NCI-H187 (cell line): ENCODE data around the gene AGAP4.
"Not testable (repeated sequence)": the region's sequence is repeated elsewhere in the genome, so short reads cannot be mapped to it uniquely, and the experiment has no call there.

Source experiments
- DNase-seq, 2 experiments: peaks; one replicate each; lab custom pipeline; 2025; lab: John Stamatoyannopoulos, UW

The AGAP4 gene

DNA sequence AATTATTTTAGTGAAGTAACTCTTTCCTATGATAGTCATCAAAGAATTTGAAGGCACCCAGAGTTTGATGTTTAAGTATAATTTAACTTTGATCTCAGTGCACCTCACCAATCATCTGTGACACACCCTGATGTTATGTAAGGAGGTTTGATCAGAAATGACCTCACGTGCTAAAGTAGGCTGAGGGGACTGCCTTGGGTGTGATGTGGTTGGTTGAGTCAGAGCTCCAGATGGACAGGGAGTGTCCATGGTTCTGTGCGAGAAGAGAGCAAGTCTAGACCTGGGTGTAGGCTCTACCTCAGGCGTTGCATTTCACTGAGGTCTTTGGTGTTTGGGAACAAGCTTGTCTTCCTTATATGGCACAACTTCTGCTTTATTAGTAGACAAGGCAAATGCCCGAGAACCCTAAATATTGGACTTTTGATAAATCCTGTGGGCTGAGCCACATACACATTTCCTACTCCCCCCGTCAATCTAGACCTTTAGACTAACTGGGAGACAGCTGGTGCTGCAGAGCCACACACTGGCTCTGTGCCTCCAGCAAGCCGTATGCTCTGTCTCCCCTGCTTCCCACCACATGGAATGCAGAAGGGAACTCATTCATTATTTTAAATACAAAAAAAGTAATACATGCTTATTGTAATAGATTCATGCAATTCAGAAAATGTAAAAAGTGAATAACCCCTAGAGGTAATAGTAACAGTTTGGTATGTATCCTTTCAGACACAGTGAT, 56.4 kb downstream of the AGAP4 start:
- DNase-seq = not testable (repeated sequence)

DNA sequence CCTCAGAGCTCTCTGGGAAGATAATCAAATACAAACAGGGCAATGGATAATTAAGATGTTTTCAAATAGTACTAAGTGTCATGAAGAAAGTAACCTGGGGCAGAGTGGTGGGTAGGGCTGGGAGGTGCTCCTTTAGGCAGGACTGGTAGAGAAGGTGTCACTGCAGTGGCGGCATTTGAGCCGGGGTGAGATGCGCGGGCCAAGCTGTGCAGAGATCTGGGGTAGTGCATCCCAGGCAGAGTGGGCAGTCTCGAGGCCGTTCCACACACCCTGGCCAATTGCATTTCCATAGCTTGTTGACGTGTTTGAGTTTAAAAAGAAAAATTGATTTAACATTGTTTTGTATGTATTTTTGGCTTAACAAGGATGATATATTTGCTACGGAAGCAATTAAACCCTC, 57.3 kb downstream of the AGAP4 start:
- DNase-seq = not testable (repeated sequence)

DNA sequence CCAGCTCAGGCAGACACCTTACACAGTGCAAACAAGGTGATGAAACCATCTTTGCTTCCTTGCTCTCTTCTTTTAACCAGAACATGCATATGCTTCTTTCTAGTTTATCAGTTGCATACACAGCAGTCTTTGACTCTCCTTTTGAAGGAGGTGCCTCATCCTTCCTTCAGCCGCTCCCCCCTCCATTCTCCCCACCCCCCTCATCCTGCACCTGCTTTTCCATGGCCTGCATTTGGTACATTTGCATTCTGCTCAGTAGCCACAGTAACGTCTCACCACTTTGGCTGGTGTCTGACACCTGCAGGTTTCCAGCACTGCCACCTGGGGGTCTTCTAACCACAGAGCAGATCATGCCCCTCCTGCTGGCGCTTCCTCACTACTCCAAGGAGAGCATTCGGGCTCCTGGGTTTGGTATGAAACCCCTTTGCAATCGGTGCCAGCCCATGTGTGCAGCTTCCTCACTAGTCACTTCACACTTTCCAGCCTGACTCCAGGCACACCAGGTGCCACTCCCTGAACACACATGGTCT, 60.0 kb downstream of the AGAP4 start:
- not testable (repeated sequence) for DNase-seq

DNA sequence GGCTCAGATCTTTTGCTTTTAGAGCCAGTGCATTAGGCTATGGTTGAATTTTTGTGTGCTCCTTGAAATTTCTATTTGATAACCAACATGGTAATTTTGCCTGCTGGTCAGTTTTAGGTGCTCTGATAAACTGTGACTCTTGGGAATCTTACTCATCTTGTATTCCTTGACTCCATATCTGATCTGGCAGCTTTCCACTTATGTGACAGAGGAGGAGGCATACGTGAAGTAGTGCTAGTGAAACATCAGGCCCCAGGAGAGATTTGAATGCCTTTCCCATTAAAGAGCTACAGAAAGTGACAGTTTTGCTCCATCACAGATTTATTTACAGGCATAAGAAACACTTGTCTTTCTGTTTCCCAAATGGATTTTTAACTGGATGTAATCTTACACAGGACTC, 61.1 kb downstream of the AGAP4 start:
- DNase-seq = not testable (repeated sequence)
